RWPE1 (cell line): Measurements from ENCODE around the gene OR1F1.

ENCODE experiments used
- CTCF ChIA-PET: fragments of 350-600 bp; sonication (Branson Sonifier 250); formaldehyde crosslinking; extraction: SDS; loops from one replicate; lab custom pipeline; 2021; lab: Yijun Ruan, JAX
- POLR2A ChIA-PET: fragments of 400-600 bp; formaldehyde crosslinking; extraction: SDS; loops from one replicate; lab custom pipeline; 2020; ENCODE audit warnings: antibody characterized with exemption; ENCODE audit not compliant: low non-redundant PET; lab: Yijun Ruan, JAX
- DNase-seq: peaks from one replicate; pipeline ENCODE4 v3.0.0; 2012; ENCODE audit warnings: low spot score
- H3K27ac ChIP-seq: fragments of 450-650 bp; 2 replicates; pipeline ENCODE4 v1.5.1; 2017
- CTCF ChIP-seq: fragments of 450-650 bp; conservative IDR thresholded peaks from 2 replicates; pipeline ENCODE4 v1.5.1; 2017; ENCODE audit warnings: low read depth, mild to moderate bottlenecking

OR1F1 gene

GRCh38 chr16:3145660-3146059 lies 42.3 kb upstream of the OR1F1 start:
- ChIA-PET POLR2A (no interaction called here), CTCF (no interaction called here)
- no peak for DNase-seq
- no peak for TF ChIP-seq CTCF
- no peak overlapping the region for H3K27ac ChIP-seq

- ChIA-PET CTCF (interaction anchor here (0.6 to 1.5 kb wide), 3 partner anchors 12 to 422 kb away, joined by 3 to 4 read pairs (median 4); no protein-coding TSS in a partner anchor), POLR2A (interaction anchor here (1.4 kb wide), 1 partner anchor 12 kb away, joined by 7 read pairs; the partner anchor contains the start of gene ZNF213)
- no peak for DNase-seq
- no peak overlapping the region for H3K27ac ChIP-seq
- no peak for TF ChIP-seq CTCF
Observed at GRCh38 chr16:3147046-3147756, 40.8 kb upstream of the OR1F1 start.

GRCh38 chr16:3147757-3148104 lies 40.3 kb upstream of the OR1F1 start:
- H3K27ac ChIP-seq: no peak overlapping the region
- TF ChIP-seq CTCF: no peak
- CTCF ChIA-PET: interaction anchor here (0.6 to 1.5 kb wide), 2 partner anchors 12 to 18 kb away, joined by 4 read pairs; no protein-coding TSS in a partner anchor
- DNase-seq: no peak
- POLR2A ChIA-PET: interaction anchor here (1.4 kb wide), 1 partner anchor 12 kb away, joined by 7 read pairs; the partner anchor contains the start of gene ZNF213

- peak overlapping the region; percentile 90 for H3K27ac ChIP-seq
- POLR2A ChIA-PET: no interaction called here
- CTCF ChIA-PET: interaction anchor here (0.6 to 1.5 kb wide), 3 partner anchors 19 to 479 kb away, joined by 4 read pairs; no protein-coding TSS in a partner anchor
- no peak for DNase-seq
- no peak for TF ChIP-seq CTCF
Observed at GRCh38 chr16:3148256-3149192, 39.5 kb upstream of the OR1F1 start.

GRCh38 chr16:3149193-3149530 lies 38.8 kb upstream of the OR1F1 start:
- no peak for TF ChIP-seq CTCF
- no peak for DNase-seq
- peak overlapping the region; percentile 90 for H3K27ac ChIP-seq
- POLR2A ChIA-PET: no interaction called here
- CTCF ChIA-PET: interaction anchor here (0.6 to 1.0 kb wide), 3 partner anchors 38 to 71 kb away, joined by 3 to 4 read pairs (median 3); no protein-coding TSS in a partner anchor
